GM18502 (cell line): Measurements from ENCODE around the gene SRPRB.

Experiments
- ATAC-seq: cut with Tn5 transposase; IDR thresholded peaks from one replicate; pipeline ENCODE4 v1.9.1; 2021; ENCODE audit warnings: mild to moderate bottlenecking; ENCODE audit not compliant: unreplicated experiment, poor library complexity

The SRPRB gene

DNA sequence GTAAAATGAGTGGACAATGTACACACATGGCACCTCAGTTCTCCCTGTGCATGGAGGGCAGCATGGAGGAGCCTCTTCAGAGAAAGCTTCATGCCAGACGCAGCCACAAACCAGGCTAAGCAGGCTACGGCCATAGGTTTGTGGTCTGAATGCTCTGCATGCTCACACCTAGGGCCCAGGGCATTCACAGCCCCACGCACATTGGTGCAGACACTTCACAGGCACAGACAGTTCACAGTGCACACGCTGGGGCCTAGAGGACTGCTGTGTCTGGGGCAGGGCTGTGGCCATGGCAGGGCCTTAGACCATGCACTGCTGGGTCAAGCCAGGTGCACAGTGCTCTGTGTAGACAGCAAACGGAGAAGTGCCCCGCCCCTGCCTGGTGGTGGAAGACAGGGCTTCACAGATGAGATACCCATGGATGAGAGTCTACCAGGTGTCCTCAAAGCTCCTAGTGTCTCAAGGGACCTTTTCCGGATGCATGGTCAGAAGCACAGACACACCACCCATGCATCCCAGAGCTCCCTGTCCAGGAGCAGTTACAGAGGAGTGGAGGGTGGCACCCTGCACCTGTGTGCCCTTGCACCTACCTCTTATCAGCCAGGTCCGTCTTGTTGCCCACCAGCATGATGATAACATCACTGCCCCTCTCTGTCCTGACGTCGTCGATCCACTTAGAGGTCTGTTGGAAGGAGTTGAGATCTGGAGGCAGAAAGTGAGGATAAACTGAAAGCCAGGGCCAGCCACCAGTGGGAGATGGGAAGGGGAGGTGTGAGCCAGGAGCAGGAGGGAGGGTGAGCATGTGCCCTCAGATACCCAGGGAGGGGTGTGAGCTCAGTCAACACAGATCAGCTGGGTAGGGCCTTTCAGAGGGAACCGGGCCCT is 33.5 kb downstream of the SRPRB start:
- ATAC-seq: no peak

DNA sequence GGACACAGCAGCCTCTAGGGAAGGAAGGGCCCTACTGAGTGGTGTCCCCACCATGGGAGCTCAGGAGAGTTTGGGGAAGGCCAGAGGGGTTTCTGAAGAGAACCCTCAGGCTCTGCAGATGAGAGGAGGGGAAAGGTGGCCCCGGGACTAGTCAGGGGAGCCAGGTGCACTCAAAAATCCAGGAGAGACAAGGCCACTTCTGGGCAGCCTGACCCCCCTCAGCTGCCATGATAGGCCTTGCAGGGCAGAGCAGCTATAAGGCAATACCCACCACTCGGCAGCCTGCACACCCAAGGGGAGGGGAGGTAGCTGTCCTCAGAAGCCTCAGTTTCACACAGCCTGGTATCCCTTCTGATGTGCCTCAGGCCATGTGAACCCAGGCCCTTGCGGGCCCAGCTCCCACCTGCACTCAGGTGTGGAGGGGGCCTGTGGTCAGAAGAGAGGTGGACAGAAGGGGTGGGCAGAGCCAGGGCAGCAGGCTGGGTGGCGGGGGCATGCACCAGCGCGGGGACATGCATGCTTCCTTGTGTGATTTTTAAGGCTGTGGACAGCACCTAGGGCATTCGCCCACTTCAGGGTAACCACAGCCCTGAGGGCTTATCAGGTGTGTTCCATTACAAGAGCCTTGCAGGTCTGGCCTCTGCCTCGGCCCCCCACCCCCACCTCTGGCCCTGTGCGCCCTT is 34.6 kb downstream of the SRPRB start:
- no peak for ATAC-seq

DNA sequence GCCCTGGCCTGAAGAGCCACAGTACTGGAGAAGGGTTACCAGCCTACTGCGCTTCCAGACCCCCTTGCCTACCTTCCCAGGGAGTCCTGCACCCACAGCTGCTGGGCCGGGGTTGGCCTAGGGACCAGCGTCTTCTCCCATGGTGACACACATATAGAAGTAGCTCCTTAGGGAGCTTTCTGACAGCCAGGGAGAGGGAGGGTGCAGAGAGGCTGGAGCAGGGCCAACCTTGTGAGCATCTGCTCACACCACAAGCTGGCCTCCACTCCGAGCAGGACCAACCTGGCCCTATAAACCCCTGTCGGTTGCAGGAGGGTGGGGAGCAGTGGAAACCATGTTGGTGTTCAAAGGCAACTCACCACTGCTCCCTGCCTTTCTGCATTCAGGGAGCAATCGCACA is 35.2 kb downstream of the SRPRB start:
- no peak for ATAC-seq

DNA sequence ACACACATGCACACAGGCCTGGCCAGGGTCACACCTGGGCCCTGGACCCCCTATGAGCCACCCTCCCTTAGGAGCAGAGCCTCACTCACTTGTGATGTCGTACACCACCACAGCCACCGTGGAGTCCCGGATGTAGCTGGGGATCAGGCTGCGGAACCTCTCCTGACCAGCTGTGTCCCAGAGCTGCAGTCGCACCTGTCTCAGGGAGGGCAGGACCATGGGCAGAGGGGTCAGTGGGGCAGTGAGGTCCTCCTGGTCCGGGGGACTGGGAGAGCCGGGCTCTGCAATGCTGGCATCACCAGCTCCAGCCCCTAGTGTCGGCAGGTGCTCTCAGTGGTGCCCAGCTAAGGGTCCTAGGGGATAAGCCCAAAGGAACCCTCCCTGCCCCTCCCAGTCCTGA is 35.6 kb downstream of the SRPRB start:
- no peak for ATAC-seq

DNA sequence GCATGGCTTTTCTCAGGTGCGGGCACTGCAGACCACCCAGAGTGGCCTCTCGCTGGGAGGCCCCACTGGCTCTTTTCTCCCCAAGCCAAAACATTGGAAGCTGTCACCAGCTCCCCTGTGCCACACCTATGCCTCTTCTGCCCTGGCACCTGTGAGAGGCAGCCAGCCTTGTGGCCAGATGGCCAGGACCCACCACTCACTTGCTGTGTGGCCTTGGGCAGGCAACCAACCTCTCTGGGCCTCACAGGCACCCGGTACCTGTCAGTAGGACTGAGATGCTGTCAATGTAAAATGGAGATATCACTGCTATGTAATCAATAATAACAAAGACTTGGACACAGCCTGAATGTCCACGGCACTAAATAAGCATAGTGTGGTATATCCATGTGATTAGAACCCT is 36.5 kb downstream of the SRPRB start:
- ATAC-seq: no peak

DNA sequence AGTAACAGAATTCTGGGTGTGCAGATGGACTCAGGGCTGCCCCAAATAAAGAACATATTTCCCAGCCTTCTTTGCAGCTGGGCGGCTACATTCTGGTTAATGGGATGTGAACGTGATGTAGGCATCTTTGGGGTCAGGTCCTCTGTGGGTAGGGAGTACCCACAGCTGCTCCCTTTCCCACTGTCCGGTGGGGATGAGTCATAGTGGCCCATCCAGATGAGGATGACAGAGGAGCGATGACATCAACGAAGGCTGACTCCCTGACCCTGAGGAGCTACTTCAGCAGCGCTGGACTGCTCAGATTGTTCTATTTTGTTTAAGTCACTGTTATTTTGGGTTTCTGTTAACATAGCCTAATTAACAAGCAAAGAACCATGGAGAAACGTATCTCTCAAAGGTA is 38.0 kb downstream of the SRPRB start:
- no peak for ATAC-seq

DNA sequence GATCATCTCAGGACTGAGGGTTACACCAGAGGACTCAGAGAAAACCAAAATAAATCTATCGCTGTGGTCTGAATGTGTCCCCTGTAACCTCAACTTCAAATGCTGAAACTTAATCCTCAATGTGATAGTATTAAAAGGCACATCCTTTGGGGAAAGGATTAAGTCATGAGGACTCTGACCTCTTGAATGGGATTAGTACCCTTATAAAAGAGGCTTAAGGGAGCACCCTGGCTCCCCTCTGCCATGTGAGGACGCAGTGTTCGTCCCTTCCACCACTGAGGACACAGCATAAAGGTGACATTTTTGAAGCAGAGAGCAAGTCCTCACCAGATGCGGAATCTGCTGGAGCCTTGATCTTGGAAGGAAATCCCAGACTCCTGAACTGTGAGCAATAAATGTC is 39.5 kb downstream of the SRPRB start:
- ATAC-seq: no peak

DNA sequence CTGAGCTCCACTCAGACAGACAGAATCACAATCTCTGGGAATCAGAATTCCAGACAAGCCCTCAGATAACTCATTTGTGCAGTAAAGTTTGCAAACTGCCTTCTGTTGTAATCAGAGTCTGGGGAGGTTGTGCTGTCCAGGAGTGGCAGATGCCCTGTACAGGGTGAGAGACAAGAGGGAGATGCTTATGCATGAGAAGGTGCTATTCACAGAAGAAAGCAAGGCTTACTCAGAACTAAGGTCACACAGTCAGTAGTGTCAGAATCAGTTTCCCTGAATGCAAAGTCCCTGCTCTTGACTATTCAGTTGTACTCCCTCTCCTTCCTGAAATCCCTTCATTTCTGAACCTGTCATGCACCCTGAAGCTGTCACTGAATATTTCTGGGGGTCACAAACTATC is 43.7 kb downstream of the SRPRB start:
- ATAC-seq: no peak

DNA sequence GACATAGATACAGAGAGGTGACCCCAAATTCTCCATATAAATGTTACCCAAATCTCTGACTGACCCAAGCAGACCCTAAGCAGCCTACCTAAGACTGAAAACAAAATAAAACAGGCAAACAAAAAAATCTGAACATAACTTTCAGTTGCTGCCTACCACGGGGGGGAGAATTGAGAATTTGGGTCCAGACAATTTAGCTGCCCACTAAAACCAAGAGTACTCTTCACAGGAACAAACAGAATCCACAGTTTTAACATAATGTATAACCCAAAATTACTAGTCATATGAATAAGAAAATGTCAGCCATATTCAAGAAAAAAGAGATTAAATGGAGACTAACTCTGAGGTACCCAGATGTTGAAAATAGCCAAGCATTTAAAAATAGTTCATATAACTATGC is 44.4 kb downstream of the SRPRB start:
- ATAC-seq: no peak

DNA sequence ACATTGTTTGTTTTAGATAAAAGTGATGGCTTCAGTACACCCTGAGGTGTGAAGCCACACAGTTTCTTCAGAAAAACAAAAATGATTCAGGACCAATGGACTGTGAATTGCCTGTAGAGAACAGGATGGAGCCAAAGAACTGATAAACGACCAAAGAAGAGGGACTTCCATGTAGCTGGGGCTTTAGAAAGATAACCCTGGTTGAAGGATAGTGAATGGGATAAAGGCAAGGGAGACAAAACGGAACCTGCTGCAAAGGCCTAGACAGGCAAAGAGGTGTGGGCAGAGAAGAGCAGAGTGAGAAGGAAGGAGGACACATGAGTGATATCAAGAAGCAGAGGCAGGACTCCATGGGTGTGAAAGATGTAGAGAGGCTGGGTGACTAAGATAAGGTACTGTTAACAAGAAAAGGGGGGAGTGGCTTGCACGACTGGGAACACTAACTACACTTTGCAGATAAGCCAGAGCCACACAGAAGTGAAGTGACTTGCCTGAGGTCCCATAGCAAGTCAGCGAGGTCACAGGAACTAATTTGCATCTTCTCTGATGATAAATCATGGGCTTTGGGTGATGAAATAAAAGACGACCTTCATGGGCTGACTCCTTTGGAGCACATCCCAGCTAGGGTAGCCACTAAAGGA is 45.8 kb downstream of the SRPRB start:
- ATAC-seq: peak; percentile 59

DNA sequence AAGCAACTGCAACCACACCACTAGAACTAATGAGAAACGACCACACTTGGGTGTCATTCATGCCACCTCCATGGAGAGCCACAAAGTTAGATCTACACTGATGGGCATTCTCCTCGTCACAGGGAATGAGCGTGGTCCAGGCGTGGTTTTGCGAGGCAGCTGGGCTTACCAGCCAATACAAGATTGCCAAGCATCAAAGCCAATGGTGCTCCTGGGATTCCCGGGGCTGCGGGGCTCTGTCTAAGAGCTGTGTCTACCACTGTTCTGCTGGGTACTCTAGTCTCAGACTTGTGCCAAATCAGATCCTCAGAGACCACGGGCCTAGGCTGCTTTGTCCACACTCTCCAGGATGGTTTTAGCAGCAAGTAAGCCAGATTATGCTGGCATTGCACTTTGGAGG is 46.3 kb downstream of the SRPRB start:
- ATAC-seq: no peak

DNA sequence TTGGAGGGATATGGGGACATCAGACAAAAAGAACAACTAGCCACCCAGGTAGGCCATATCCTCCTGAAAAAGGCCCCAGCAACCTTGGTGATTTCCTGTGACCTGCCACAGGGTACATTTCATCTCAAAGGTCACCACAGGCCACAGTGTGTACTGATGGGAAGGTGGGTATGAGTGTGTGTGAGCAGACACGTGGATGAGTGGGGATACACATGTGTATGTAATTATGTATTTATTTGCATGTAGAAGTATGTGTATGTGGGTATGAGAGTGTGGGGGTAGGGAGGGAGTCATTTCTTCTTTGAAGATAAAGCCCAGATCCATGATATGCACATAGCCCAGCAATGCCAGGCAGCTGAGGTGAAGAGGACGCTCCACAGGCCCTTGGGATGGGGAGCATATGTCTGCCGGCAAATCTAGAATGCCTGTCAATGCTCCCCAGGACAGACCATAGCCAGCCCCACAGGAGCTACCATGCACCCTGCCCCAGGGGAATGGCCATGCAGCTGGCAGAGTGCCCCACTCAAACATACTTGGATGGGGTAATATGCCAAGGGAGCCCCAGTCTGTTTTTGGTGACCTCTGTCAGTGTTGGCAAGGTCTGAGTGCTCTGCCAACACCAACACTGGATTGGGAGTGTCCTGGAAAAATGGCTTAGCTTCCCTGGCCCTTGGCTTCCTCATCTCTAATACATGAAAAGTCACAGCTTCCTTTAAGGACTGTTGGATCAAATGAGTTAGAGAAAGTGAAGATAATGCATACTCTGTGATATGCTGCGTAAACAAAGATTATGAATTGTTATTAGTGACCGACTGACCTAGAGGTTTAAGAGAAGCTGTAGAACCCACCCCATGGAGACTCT is 47.7 kb downstream of the SRPRB start:
- ATAC-seq: no peak

DNA sequence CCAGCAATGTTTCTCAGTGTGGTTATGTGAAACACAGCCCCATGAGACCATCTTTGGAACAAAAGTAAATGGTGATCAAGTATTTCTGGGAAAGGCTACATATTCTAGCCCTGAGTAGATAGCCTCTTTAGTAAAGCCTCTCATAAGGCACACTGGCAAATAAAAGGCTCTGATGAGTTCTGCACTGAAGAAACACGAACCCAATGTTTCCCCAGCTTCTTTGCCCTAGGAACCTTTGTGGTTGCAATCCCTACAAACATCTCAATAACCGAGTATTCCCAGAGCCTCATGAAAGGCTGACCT is 48.3 kb downstream of the SRPRB start:
- ATAC-seq: no peak

DNA sequence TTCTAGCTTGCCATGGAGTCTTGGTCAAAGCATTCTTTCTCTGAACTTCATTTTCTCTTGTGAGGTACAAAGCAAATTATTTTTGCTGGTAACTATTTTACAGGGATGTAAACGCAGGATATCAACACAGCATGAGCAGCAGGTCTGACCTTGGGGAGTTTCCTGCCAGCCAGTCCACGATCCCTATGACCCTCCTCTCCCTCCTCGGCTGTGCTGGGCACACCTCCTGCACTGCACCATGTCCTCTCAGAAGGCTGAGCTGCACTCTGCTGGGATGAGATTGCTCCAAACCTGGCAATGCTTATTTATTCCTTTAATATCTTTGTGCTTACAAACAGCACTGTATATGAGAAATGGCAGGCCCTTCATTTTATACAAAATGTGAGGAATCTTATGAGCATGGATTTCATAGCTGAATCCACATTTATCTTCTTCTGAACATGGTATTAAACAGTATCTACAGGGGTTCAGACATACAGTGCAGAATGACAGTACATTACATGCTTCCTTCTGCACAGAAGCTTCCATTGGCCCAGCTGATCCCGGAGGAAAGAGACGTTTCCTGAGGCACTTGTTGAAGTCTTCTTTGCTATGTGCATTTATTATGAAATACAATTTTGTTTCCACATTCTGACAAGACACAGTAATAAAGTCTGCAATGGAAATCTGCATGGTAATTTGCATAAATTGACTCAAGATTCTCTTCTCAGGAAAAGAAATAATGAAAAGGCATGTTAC is 48.8 kb downstream of the SRPRB start:
- no peak for ATAC-seq

DNA sequence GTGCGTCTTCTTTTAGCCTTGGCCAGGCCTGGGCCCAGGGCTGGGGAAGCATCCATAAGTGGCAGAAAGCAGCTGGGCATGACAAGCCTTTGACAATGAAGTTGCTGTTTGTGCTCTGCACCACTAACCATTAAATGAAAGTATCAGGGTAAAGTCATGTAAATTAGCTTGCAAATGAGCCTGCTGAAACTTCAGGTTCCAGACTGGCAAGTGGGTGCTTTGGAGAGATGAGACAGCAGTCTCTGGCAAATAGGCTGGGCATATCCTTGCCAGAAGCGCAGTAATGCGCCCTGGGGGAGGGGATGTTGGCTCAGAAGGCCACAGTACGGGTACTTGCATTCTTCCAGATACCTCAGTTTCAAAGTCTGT is 49.4 kb downstream of the SRPRB start:
- ATAC-seq: no peak

DNA sequence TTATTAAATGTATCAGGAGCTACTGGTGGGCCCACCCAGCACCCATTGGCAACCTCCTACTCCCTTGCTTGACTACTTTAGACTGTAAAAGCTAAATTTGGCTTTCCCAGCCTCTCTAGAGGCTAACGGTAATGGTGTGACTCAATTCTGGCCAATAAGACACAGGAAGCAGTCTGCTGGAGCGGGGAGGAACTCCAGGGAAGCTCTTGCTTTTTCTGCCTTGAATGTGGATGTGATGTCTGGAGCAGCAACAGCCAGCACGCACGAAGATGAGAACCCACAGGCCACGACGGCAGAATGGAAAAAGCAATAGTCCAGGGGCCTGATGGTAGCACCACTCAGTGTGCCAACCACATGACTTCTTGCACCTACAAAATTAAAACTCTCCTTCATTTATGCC is 50.2 kb downstream of the SRPRB start:
- ATAC-seq: no peak

DNA sequence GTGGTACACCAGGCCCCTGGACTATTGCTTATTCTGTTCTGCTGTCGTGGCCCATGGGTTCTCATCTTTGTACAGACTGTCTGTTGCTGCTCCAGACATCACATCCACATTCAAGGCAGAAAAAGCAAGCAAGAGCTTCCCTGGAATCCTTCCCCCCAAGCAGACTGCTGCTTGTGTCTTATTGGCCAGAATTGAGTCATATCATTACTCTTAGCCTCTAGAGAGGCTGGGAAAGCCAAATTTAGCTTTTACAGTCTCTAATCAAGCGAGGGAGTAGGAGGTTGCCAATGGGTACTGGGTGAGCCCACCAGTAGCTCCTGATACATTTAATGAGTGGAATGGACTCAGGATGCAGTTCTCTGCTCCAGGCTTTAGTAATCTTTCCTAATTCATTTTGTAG is 50.7 kb downstream of the SRPRB start:
- no peak for ATAC-seq

DNA sequence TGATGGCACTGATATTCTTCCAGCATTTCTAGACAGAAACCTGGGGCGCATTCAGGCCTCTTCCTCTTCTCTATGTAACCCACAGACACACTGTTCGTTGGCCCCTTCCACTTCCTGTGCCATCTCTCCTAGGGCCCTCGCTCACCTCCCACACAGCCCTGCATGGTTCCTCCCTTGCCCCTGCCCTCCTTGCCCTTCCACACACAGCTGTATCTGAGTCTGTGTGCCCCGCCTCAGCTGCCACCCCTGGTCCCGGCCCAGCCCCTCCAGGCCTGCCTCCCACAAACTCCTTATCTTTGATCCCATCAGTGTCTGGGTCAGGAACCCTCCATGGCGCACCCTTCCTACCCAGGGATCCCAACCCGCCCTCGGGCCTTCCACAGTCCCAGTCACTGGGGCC is 52.2 kb downstream of the SRPRB start:
- ATAC-seq: no peak

DNA sequence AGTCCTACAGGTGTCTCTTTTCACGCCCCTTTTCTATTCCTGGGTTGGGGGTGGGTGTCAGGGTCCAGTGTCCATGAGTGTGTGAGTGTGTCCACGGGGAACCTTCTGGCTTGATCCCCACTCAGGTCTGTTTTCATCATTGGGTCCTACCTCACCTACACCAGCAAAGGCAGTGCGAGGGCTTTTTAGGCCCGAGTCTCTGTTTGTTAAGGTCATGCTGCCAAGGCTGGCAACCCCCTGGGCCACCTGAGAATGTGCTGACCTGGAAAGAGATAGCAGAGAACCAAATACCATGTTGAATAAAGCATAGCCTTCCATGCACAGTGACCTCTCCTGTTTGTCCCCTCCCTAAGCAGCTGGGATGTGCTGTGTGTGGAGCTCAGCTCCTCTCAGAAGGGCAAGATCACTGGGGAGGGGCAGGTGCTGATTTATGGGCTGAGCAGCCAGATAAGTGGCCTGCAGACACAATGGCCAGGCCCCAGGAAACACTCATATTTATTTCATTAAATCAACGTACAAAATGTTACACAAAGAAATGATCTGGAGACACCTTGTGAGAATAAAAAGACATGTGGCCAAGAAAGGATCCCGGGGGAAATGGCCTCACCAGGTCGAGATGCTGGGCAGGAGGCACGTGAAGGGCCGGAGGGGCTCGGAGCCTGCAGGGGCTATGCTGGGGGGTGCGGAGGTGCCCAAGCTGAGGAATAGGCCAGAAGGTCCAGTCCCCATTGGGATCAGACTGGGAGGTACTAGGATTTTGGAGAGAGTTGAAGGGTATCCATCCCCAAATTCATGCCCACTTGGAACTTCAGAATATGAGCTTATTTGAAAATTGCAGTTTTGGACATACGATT is 54.0 kb downstream of the SRPRB start:
- no peak for ATAC-seq
